ENCODE data around the gene GIT1.

- TF ChIP-seq CSRNP3 (CRISPR knock-in tag; IDR thresholded peaks at IDR 0.05): no peak
- TF ChIP-seq POU6F1 (CRISPR knock-in tag; IDR thresholded peaks at IDR 0.05; ENCODE audit: borderline replicate concordance, low read depth): no peak
- no peak for TF ChIP-seq ZC3H10 (CRISPR knock-in tag; IDR thresholded peaks at IDR 0.05)
- no peak for TF ChIP-seq OSR1 (CRISPR knock-in tag; IDR thresholded peaks at IDR 0.05)
- no peak for TF ChIP-seq CSDC2 (CRISPR knock-in tag; IDR thresholded peaks at IDR 0.05)
- TF ChIP-seq BACH2 (CRISPR knock-in tag; IDR thresholded peaks at IDR 0.05; ENCODE audit: borderline replicate concordance): no peak
- no peak for TF ChIP-seq ZNF565 (CRISPR knock-in tag; conservative IDR thresholded peaks at IDR 0.05; ENCODE audit: low read depth)
- TF ChIP-seq GLIS3 (CRISPR knock-in tag; IDR thresholded peaks at IDR 0.05): no peak
- TF ChIP-seq ISL1 (CRISPR knock-in tag; IDR thresholded peaks at IDR 0.05): no peak
- TF ChIP-seq PPARA (CRISPR knock-in tag; IDR thresholded peaks at IDR 0.05; ENCODE audit: borderline replicate concordance): no peak
- no peak for TF ChIP-seq CREB5 (CRISPR knock-in tag; IDR thresholded peaks at IDR 0.05; ENCODE audit: low read depth)
- no peak for TF ChIP-seq ARNTL (CRISPR knock-in tag; IDR thresholded peaks at IDR 0.05; ENCODE audit: borderline replicate concordance, low read depth)
- no peak for TF ChIP-seq RARB (CRISPR knock-in tag; IDR thresholded peaks at IDR 0.05)
- no peak for TF ChIP-seq TSHZ2 (CRISPR knock-in tag; IDR thresholded peaks at IDR 0.05)
Measured at GRCh38 chr17:29625037-29625750, 35.7 kb upstream of the GIT1 start.
